ENCODE results near the gene RFX6.

RFX6 gene

GRCh38 chr6:116888732-116889360 is 11.8 kb downstream of the RFX6 start:
- DNase-seq (ENCODE audit: low spot score): no peak

- no peak for DNase-seq (ENCODE audit: low spot score)
Measured at GRCh38 chr6:116894669-116895068, 17.6 kb downstream of the RFX6 start.

- DNase-seq (ENCODE audit: low spot score): no peak
Measured at GRCh38 chr6:116895935-116896334, 18.9 kb downstream of the RFX6 start.

GRCh38 chr6:116902634-116903033 is 25.6 kb downstream of the RFX6 start:
- no peak for DNase-seq (ENCODE audit: low spot score)

GRCh38 chr6:116922853-116923548 is 46.0 kb downstream of the RFX6 start:
- no peak for DNase-seq (ENCODE audit: low spot score)

- no peak for DNase-seq (ENCODE audit: low spot score)
Measured at GRCh38 chr6:116924245-116924644, 47.2 kb downstream of the RFX6 start.

GRCh38 chr6:116925088-116925794 is 48.2 kb downstream of the RFX6 start:
- DNase-seq (ENCODE audit: low spot score): no peak

GRCh38 chr6:116928677-116929076 is 51.6 kb downstream of the RFX6 start:
- DNase-seq (ENCODE audit: low spot score): no peak

GRCh38 chr6:116929825-116930224 is 52.8 kb downstream of the RFX6 start:
- no peak for DNase-seq (ENCODE audit: low spot score)

GRCh38 chr6:116931456-116931855 is 54.4 kb downstream of the RFX6 start:
- DNase-seq (ENCODE audit: low spot score): no peak

- DNase-seq (ENCODE audit: low spot score): no peak
Measured at GRCh38 chr6:116932496-116932895, 55.5 kb downstream of the RFX6 start.

GRCh38 chr6:116933485-116933884 is 56.4 kb downstream of the RFX6 start:
- DNase-seq (ENCODE audit: low spot score): no peak

- DNase-seq (ENCODE audit: low spot score): no peak
Measured at GRCh38 chr6:116938305-116938704, 61.3 kb downstream of the RFX6 start.

- DNase-seq (ENCODE audit: low spot score): no peak
Measured at GRCh38 chr6:116941727-116942126, 64.7 kb downstream of the RFX6 start.

- DNase-seq (ENCODE audit: low spot score): no peak
Measured at GRCh38 chr6:116945809-116946208, 68.8 kb downstream of the RFX6 start.

- no peak for DNase-seq (ENCODE audit: low spot score)
Measured at GRCh38 chr6:116948533-116949304, 71.7 kb downstream of the RFX6 start.

- no peak for DNase-seq (ENCODE audit: low spot score)
Measured at GRCh38 chr6:116949964-116950363, 72.9 kb downstream of the RFX6 start.

- no peak for DNase-seq (ENCODE audit: low spot score)
Measured at GRCh38 chr6:116954335-116954734, 77.3 kb downstream of the RFX6 start.

GRCh38 chr6:116954938-116955337 is 77.9 kb downstream of the RFX6 start:
- DNase-seq (ENCODE audit: low spot score): no peak

GRCh38 chr6:116955773-116956172 is 78.7 kb downstream of the RFX6 start:
- DNase-seq (ENCODE audit: low spot score): no peak

GRCh38 chr6:116963972-116964371 is 86.9 kb downstream of the RFX6 start:
- DNase-seq (ENCODE audit: low spot score): no peak
